ENCODE results near the gene RAC2. TPM values are rescaled to one million over a fixed set of nuclear protein-coding genes. Genes with fewer than 3 reads are reported as not detected.

Gene RAC2
- total and polyA plus RNA-seq, 9 of the 15 experiments (the other 6 are each of a cell fraction or from before 2014, with no cell fraction given) = 22.7 to 103 (median 43.3) TPM

- TF ChIP-seq MTA3 (IDR thresholded peaks at IDR 0.05; ENCODE audit: borderline replicate concordance) (0 out of 2 replicates have a peak, but pooled peaks have one; percentile 30), ARID3B (CRISPR knock-in tag; IDR thresholded peaks at IDR 0.05; ENCODE audit: borderline replicate concordance) (no peak), MBD2 (IDR thresholded peaks at IDR 0.05; ENCODE audit: borderline replicate concordance, low read depth) (no peak), JUNB (CRISPR knock-in tag; conservative IDR thresholded peaks at IDR 0.05) (no peak), FOXJ3 (CRISPR knock-in tag; IDR thresholded peaks at IDR 0.05) (no peak), SRF (CRISPR knock-in tag; IDR thresholded peaks at IDR 0.05) (no peak), LCOR (CRISPR knock-in tag; IDR thresholded peaks at IDR 0.05) (no peak), KLF13 (tag; IDR thresholded peaks at IDR 0.05; ENCODE audit: borderline replicate concordance, low read depth) (peak; percentile 22; the same call in 1 of the 2 replicates), ZNF407 (IDR thresholded peaks at IDR 0.05; ENCODE audit: low read depth) (peak; percentile 63; the same call in 1 of the 2 replicates), CREM (IDR thresholded peaks at IDR 0.05; ENCODE audit: low read depth) (no peak), ZNF384 (IDR thresholded peaks at IDR 0.05; ENCODE audit: low read depth, low read length) (peak; percentile 75), RBM39 (optimal IDR thresholded peaks at IDR 0.05; ENCODE audit: low read depth, low read length) (no peak), GTF2B (IDR thresholded peaks at IDR 0.05; ENCODE audit: extremely low read depth, insufficient read length) (no peak), ZFP36 (IDR thresholded peaks at IDR 0.05; ENCODE audit: low read depth, low read length, partially characterized antibody) (peak; percentile 17), RAD51 (IDR thresholded peaks at IDR 0.05; ENCODE audit: borderline replicate concordance, low read depth) (0 out of 2 replicates have a peak, but pooled peaks have one; percentile 12), KAT2B (IDR thresholded peaks at IDR 0.05; ENCODE audit: low read depth, low read length) (no peak)
- TF ChIP-seq, protein P1, sequence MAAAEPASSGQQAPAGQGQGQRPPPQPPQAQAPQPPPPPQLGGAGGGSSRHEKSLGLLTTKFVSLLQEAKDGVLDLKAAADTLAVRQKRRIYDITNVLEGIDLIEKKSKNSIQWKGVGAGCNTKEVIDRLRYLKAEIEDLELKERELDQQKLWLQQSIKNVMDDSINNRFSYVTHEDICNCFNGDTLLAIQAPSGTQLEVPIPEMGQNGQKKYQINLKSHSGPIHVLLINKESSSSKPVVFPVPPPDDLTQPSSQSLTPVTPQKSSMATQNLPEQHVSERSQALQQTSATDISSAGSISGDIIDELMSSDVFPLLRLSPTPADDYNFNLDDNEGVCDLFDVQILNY (CRISPR knock-in tag; IDR thresholded peaks at IDR 0.05) = no peak
Measured at GRCh38 chr22:37193629-37194191, 50.4 kb downstream of the RAC2 start (continued).

All from K562 (cell line).